SK-N-SH treated with all-trans-retinoic acid at 6 μM for 48 hours (cell line): ENCODE data around the gene MCOLN3.

ENCODE experiments used
- ARNTL ChIP-seq: fragments of 450-650 bp; formaldehyde crosslinking; IDR thresholded peaks from 2 replicates; pipeline ENCODE4 v1.5.0; 2020; ENCODE audit warnings: low read depth, mild to moderate bottlenecking, moderate library complexity, borderline replicate concordance
- BACH2 ChIP-seq: fragments of 250-450 bp; sonication (Bioruptor Pico); IDR thresholded peaks from 2 replicates; pipeline ENCODE4 v1.9.0; 2021; ENCODE audit warnings: mild to moderate bottlenecking, borderline replicate concordance
- POU6F1 ChIP-seq: fragments of 250-450 bp; sonication (Bioruptor Pico); IDR thresholded peaks from 2 replicates; pipeline ENCODE4 v1.8.0; 2021; ENCODE audit warnings: low read depth, mild to moderate bottlenecking, moderate library complexity, borderline replicate concordance
- PPARA ChIP-seq: fragments of 250-450 bp; sonication (Bioruptor Pico); IDR thresholded peaks from 2 replicates; pipeline ENCODE4 v1.5.0; 2020; ENCODE audit warnings: mild to moderate bottlenecking, borderline replicate concordance
- TCF4 ChIP-seq: fragments of 250-450 bp; sonication (Bioruptor Pico); IDR thresholded peaks from 2 replicates; pipeline ENCODE4 v1.8.0; 2021; ENCODE audit warnings: mild to moderate bottlenecking, moderate library complexity, borderline replicate concordance
- ZFP3 ChIP-seq: fragments of 250-450 bp; sonication (Bioruptor Pico); IDR thresholded peaks from 2 replicates; pipeline ENCODE4 v1.5.0; 2020; ENCODE audit warnings: mild to moderate bottlenecking, moderate library complexity
- ZFP30 ChIP-seq: fragments of 450-650 bp; formaldehyde crosslinking; IDR thresholded peaks from 2 replicates; pipeline ENCODE4 v1.5.0; 2022; ENCODE audit warnings: mild to moderate bottlenecking, moderate library complexity
- TF ChIP-seq, protein P1 (sequence below): fragments of 250-450 bp; sonication (Bioruptor Pico); IDR thresholded peaks from 2 replicates; pipeline ENCODE4 v1.8.0; 2020; ENCODE audit warnings: mild to moderate bottlenecking, moderate library complexity, borderline replicate concordance

- TF ChIP-seq ARNTL (CRISPR knock-in tag) = no peak
- TF ChIP-seq, protein P1, sequence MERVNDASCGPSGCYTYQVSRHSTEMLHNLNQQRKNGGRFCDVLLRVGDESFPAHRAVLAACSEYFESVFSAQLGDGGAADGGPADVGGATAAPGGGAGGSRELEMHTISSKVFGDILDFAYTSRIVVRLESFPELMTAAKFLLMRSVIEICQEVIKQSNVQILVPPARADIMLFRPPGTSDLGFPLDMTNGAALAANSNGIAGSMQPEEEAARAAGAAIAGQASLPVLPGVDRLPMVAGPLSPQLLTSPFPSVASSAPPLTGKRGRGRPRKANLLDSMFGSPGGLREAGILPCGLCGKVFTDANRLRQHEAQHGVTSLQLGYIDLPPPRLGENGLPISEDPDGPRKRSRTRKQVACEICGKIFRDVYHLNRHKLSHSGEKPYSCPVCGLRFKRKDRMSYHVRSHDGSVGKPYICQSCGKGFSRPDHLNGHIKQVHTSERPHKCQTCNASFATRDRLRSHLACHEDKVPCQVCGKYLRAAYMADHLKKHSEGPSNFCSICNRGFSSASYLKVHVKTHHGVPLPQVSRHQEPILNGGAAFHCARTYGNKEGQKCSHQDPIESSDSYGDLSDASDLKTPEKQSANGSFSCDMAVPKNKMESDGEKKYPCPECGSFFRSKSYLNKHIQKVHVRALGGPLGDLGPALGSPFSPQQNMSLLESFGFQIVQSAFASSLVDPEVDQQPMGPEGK = no peak
- no peak for TF ChIP-seq ZFP30 (CRISPR knock-in tag)
- no peak for TF ChIP-seq PPARA (CRISPR knock-in tag)
- no peak for TF ChIP-seq BACH2 (CRISPR knock-in tag)
- no peak for TF ChIP-seq POU6F1 (CRISPR knock-in tag)
- TF ChIP-seq ZFP3 (CRISPR knock-in tag) = no peak
- TF ChIP-seq TCF4 (CRISPR knock-in tag) = no peak
Observed at GRCh38 chr1:85028151-85028550, 20.1 kb downstream of the MCOLN3 start.
